Middle frontal gyrus (tissue), 1 donor: Measurements from ENCODE around the gene HNF4A.

Experiments
- DNase-seq: peaks from one replicate; pipeline ENCODE4 v3.0.0-alpha.2; 2015; ENCODE audit warnings: low spot score; ENCODE audit errors: extremely low spot score

The HNF4A gene

GRCh38 chr20:44405257-44405656 lies 49.8 kb downstream of the HNF4A start:
- DNase-seq: no peak

- DNase-seq: no peak
Observed at GRCh38 chr20:44405785-44406571, 50.5 kb downstream of the HNF4A start.

- DNase-seq: no peak
Observed at GRCh38 chr20:44406572-44407137, 51.2 kb downstream of the HNF4A start.

GRCh38 chr20:44407402-44408184 lies 52.1 kb downstream of the HNF4A start:
- no peak for DNase-seq

GRCh38 chr20:44409132-44409600 lies 53.7 kb downstream of the HNF4A start:
- no peak for DNase-seq

GRCh38 chr20:44410583-44411019 lies 55.1 kb downstream of the HNF4A start:
- no peak for DNase-seq

GRCh38 chr20:44411020-44411756 lies 55.7 kb downstream of the HNF4A start:
- no peak for DNase-seq

- DNase-seq: no peak
Observed at GRCh38 chr20:44411757-44412401, 56.4 kb downstream of the HNF4A start.

- no peak for DNase-seq
Observed at GRCh38 chr20:44412402-44413144, 57.1 kb downstream of the HNF4A start.

- no peak for DNase-seq
Observed at GRCh38 chr20:44413575-44414345, 58.3 kb downstream of the HNF4A start.

- DNase-seq: no peak
Observed at GRCh38 chr20:44414346-44414714, 58.8 kb downstream of the HNF4A start.

- DNase-seq: no peak
Observed at GRCh38 chr20:44414808-44415207, 59.3 kb downstream of the HNF4A start.

GRCh38 chr20:44415833-44416715 lies 60.6 kb downstream of the HNF4A start:
- DNase-seq: no peak

GRCh38 chr20:44418069-44418905 lies 62.8 kb downstream of the HNF4A start:
- DNase-seq: no peak

GRCh38 chr20:44419131-44419844 lies 63.8 kb downstream of the HNF4A start:
- DNase-seq: no peak

GRCh38 chr20:44420497-44420896 lies 65.0 kb downstream of the HNF4A start:
- no peak for DNase-seq

- no peak for DNase-seq
Observed at GRCh38 chr20:44422083-44422482, 66.6 kb downstream of the HNF4A start.
